ENCODE results near the gene CMTM3.
"Not testable (repeated sequence)": the region's sequence is repeated elsewhere in the genome, so short reads cannot be mapped to it uniquely, and the experiment has no call there.

Gene CMTM3

GRCh38 chr16:66604376-66605176 is at the start of gene CMTM3:
Gene CMTM3, plus strand, starts transcription at chr16:66604704. Its CDS starts 102 bp downstream, at chr16:66604806.
- DNase-seq (ENCODE audit: low read depth in 2 of 3, low spot score in 1 of 3): peak; percentile 40 to 76 (median 71)

GRCh38 chr16:66560107-66560506 is 44.4 kb upstream of the CMTM3 start:
- no peak for DNase-seq (ENCODE audit: low read depth in 2 of 3, low spot score in 1 of 3)

- no peak for DNase-seq (ENCODE audit: low read depth in 2 of 3, low spot score in 1 of 3)
These were observed 43.0 kb upstream of the CMTM3 start for GRCh38 chr16:66561381-66562080.

- no peak for DNase-seq (ENCODE audit: low read depth in 2 of 3, low spot score in 1 of 3)
These were observed 42.1 kb upstream of the CMTM3 start for GRCh38 chr16:66562409-66562808.

- no peak for DNase-seq (ENCODE audit: low read depth in 2 of 3, low spot score in 1 of 3)
These were observed 41.5 kb upstream of the CMTM3 start for GRCh38 chr16:66562986-66563385.

GRCh38 chr16:66563574-66564334 is 40.8 kb upstream of the CMTM3 start:
- no peak for DNase-seq (ENCODE audit: low read depth in 2 of 3, low spot score in 1 of 3)

- no peak for DNase-seq (ENCODE audit: low read depth in 2 of 3, low spot score in 1 of 3)
These were observed 38.2 kb upstream of the CMTM3 start, which contains the start of gene CMTM1 for GRCh38 chr16:66566051-66566901. Gene CMTM1, plus strand, starts transcription at chr16:66566439. Its CDS starts 75 bp downstream, at chr16:66566514.

- DNase-seq (ENCODE audit: low read depth in 2 of 3, low spot score in 1 of 3): not testable (repeated sequence)
These were observed 37.2 kb upstream of the CMTM3 start for GRCh38 chr16:66567270-66567669.

- DNase-seq (ENCODE audit: low read depth in 2 of 3, low spot score in 1 of 3): no peak
These were observed 36.1 kb upstream of the CMTM3 start for GRCh38 chr16:66568355-66568754.

GRCh38 chr16:66569131-66569530 is 35.4 kb upstream of the CMTM3 start:
- no peak for DNase-seq (ENCODE audit: low read depth in 2 of 3, low spot score in 1 of 3)

- DNase-seq (ENCODE audit: low read depth in 2 of 3, low spot score in 1 of 3): no peak
These were observed 34.6 kb upstream of the CMTM3 start for GRCh38 chr16:66569827-66570405.

- no peak for DNase-seq (ENCODE audit: low read depth in 2 of 3, low spot score in 1 of 3)
These were observed 32.1 kb upstream of the CMTM3 start for GRCh38 chr16:66572356-66572755.

GRCh38 chr16:66574081-66574480 is 30.4 kb upstream of the CMTM3 start:
- DNase-seq (ENCODE audit: low read depth in 2 of 3, low spot score in 1 of 3): no peak

- no peak for DNase-seq (ENCODE audit: low read depth in 2 of 3, low spot score in 1 of 3)
These were observed 30.0 kb upstream of the CMTM3 start for GRCh38 chr16:66574531-66574930.

- no peak for DNase-seq (ENCODE audit: low read depth in 2 of 3, low spot score in 1 of 3)
These were observed 29.4 kb upstream of the CMTM3 start for GRCh38 chr16:66575060-66575459.

GRCh38 chr16:66576296-66576695 is 28.2 kb upstream of the CMTM3 start:
- DNase-seq (ENCODE audit: low read depth in 2 of 3, low spot score in 1 of 3): no peak

GRCh38 chr16:66578651-66579531 is 25.6 kb upstream of the CMTM3 start, which contains the start of gene CMTM2:
Gene CMTM2, plus strand, starts transcription at chr16:66579463. Its CDS starts 145 bp downstream, at chr16:66579608.
- no peak for DNase-seq (ENCODE audit: low read depth in 2 of 3, low spot score in 1 of 3)

- no peak for DNase-seq (ENCODE audit: low read depth in 2 of 3, low spot score in 1 of 3)
These were observed 23.8 kb upstream of the CMTM3 start for GRCh38 chr16:66580605-66581209.
